Caco-2 (cell line): ENCODE data around the gene UBR4. TPM values are rescaled to one million over a fixed set of nuclear protein-coding genes. Genes with fewer than 3 reads are reported as not detected.
A peak's percentile ranks its signal among the peaks of the same experiment; 100 is the strongest.

Source experiments
- BruUV-seq: library from RNA; stranded (reverse); fragments of 400-500 nt; replicated peaks from 2 replicates; lab custom pipeline; 2021; lab: Mats Ljungman, UMichigan
- CTCF ChIA-PET: fragments of 300-600 bp; sonication (Branson Sonifier 250); formaldehyde crosslinking; loops from one replicate; lab custom pipeline; 2022; ENCODE audit warnings: antibody characterized with exemption; lab: Charles Lee
- POLR2A ChIA-PET: fragments of 300-600 bp; sonication (Branson Sonifier 250); formaldehyde crosslinking; loops from one replicate; lab custom pipeline; 2022; ENCODE audit warnings: antibody characterized with exemption; lab: Charles Lee
- DNase-seq, 2 experiments: peaks; one replicate each; pipeline versions ENCODE4 v3.0.0 to v3.0.0-alpha.2; 2020 to 2022
- H3K27me3 ChIP-seq: replicated peaks from 2 replicates; pipeline ENCODE4 v1.6.0; 2011; ENCODE audit warnings: low read length; ENCODE audit not compliant: control insufficient read depth, insufficient read depth
- H3K36me3 ChIP-seq: 2 replicates; pipeline ENCODE4 v1.5.1; 2011; ENCODE audit warnings: low read length; ENCODE audit not compliant: control insufficient read depth, insufficient read depth
- H3K4me1 ChIP-seq: fragments of 250-450 bp; sonication (Bioruptor Pico); 2 replicates; pipeline ENCODE4 v1.5.1; 2020; ENCODE audit warnings: mild to moderate bottlenecking
- H3K4me3 ChIP-seq: 2 replicates; pipeline ENCODE4 v1.5.1; 2011; ENCODE audit warnings: low read depth, mild to moderate bottlenecking, control low read depth, low read length
- H3K9me3 ChIP-seq: fragments of 250-450 bp; sonication (Bioruptor Pico); 2 replicates; pipeline ENCODE4 v1.5.1; 2020; ENCODE audit warnings: mild to moderate bottlenecking, moderate library complexity
- H3K27ac Mint-ChIP-seq: one replicate; pipeline ENCODE4 v1.8.0; 2022; ENCODE audit warnings: mixed read lengths; ENCODE audit not compliant: unreplicated experiment
- H3K27me3 Mint-ChIP-seq: one replicate; pipeline ENCODE4 v1.8.0; 2022; ENCODE audit warnings: mixed read lengths; ENCODE audit not compliant: insufficient read depth, unreplicated experiment
- H3K36me3 Mint-ChIP-seq: one replicate; pipeline ENCODE4 v1.8.0; 2022; ENCODE audit warnings: mild to moderate bottlenecking, mixed read lengths; ENCODE audit not compliant: insufficient read depth, unreplicated experiment
- H3K4me1 Mint-ChIP-seq: one replicate; pipeline ENCODE4 v1.8.0; 2022; ENCODE audit warnings: low read depth, mixed read lengths; ENCODE audit not compliant: unreplicated experiment
- H3K4me3 Mint-ChIP-seq: one replicate; pipeline ENCODE4 v1.8.0; 2022; ENCODE audit warnings: mild to moderate bottlenecking, moderate library complexity, mixed read lengths; ENCODE audit not compliant: unreplicated experiment
- H3K9me3 Mint-ChIP-seq: one replicate; pipeline ENCODE4 v1.8.0; 2022; ENCODE audit warnings: mixed read lengths; ENCODE audit not compliant: unreplicated experiment
- intact Hi-C: fragments of 100-400 bp; cut with micrococcal nuclease; formaldehyde crosslinking; loops from one replicate; pipeline ENCODE4 v1.10.0; 2022; ENCODE audit not compliant: unreplicated experiment
- total RNA-seq: library from RNA; stranded (reverse); gene quantifications from 2 replicates; pipeline ENCODE4 v1.2.3, GENCODE V29; 2022
- TF ChIP-seq, protein P1 (sequence below), 2 experiments: fragments of 200-600 bp in 1 of 2; IDR thresholded peaks; 1 replicate in 1 of 2; 2 replicates in 1 of 2; pipeline versions ENCODE4 v1.5.1 to v1.8.0; 2011 to 2022; ENCODE audit warnings: antibody characterized with exemption in 1 of 2, control low read depth in 1 of 2, inconsistent platforms in 1 of 2, low read depth in 1 of 2, low read length in 1 of 2, mild to moderate bottlenecking in 1 of 2, moderate library complexity in 1 of 2; ENCODE audit not compliant: insufficient read depth in 1 of 2, severe bottlenecking in 1 of 2, unreplicated experiment in 1 of 2

The UBR4 gene
- total RNA-seq, 1 experiment from 2014 or later = 317 TPM

DNA sequence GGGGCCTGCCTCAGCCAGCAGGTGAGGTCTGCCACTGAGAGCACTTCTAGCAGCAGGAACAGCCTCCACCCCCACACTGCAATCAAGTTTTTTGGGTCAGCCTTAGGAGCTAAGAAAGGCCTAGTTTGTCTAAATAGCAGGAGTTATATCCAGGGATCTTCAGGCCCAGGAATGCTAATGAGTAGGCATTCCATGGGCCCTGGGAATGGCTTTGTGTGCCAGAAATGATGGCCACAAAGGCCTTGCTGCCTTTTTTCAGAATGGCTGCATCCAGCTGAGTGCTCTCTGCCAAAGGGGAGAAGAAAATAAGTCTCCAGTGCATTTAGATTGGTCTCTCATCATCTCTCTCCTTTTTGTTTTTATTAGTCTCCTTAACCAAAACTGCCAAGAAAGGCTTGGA lies 44.4 kb upstream of the UBR4 start:
- Mint-ChIP-seq H3K27ac (no peak overlapping the region), H3K9me3 (no peaks in the 10 kb centered on the region), H3K4me1 (peaks cover 9% of the 10 kb centered on the region), H3K27me3 (no peaks in the 10 kb centered on the region), H3K4me3 (no peak overlapping the region), H3K36me3 (peaks cover 71% of the 10 kb centered on the region)
- DNase-seq = no peak
- H3K27me3 ChIP-seq = no peaks in the 10 kb centered on the region
- ChIA-PET CTCF (no interaction called here), POLR2A (interaction anchor here (0.7 kb wide), 1 partner anchor 31 kb away, joined by 4 read pairs; no protein-coding TSS in a partner anchor)
- peaks cover 3% of the 10 kb centered on the region; the same call in 1 of the 2 replicates for H3K4me1 ChIP-seq
- TF ChIP-seq, protein P1, sequence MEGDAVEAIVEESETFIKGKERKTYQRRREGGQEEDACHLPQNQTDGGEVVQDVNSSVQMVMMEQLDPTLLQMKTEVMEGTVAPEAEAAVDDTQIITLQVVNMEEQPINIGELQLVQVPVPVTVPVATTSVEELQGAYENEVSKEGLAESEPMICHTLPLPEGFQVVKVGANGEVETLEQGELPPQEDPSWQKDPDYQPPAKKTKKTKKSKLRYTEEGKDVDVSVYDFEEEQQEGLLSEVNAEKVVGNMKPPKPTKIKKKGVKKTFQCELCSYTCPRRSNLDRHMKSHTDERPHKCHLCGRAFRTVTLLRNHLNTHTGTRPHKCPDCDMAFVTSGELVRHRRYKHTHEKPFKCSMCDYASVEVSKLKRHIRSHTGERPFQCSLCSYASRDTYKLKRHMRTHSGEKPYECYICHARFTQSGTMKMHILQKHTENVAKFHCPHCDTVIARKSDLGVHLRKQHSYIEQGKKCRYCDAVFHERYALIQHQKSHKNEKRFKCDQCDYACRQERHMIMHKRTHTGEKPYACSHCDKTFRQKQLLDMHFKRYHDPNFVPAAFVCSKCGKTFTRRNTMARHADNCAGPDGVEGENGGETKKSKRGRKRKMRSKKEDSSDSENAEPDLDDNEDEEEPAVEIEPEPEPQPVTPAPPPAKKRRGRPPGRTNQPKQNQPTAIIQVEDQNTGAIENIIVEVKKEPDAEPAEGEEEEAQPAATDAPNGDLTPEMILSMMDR (IDR thresholded peaks at IDR 0.05; ENCODE audit: insufficient read depth in 1 of 2, low read depth in 1 of 2, low read length in 1 of 2, severe bottlenecking in 1 of 2, unreplicated experiment in 1 of 2) = no peak
- BruUV-seq = no TSS peak
- no peaks in the 10 kb centered on the region for H3K9me3 ChIP-seq
- H3K36me3 ChIP-seq = no peaks in the 10 kb centered on the region; the same call in 1 of the 2 replicates
- intact Hi-C loops = loop anchor here (10.0 kb wide), 1 partner anchor 60 kb away; the partner anchor contains the start of genes AKR7A2 and SLC66A1
- no peak overlapping the region for H3K4me3 ChIP-seq

DNA sequence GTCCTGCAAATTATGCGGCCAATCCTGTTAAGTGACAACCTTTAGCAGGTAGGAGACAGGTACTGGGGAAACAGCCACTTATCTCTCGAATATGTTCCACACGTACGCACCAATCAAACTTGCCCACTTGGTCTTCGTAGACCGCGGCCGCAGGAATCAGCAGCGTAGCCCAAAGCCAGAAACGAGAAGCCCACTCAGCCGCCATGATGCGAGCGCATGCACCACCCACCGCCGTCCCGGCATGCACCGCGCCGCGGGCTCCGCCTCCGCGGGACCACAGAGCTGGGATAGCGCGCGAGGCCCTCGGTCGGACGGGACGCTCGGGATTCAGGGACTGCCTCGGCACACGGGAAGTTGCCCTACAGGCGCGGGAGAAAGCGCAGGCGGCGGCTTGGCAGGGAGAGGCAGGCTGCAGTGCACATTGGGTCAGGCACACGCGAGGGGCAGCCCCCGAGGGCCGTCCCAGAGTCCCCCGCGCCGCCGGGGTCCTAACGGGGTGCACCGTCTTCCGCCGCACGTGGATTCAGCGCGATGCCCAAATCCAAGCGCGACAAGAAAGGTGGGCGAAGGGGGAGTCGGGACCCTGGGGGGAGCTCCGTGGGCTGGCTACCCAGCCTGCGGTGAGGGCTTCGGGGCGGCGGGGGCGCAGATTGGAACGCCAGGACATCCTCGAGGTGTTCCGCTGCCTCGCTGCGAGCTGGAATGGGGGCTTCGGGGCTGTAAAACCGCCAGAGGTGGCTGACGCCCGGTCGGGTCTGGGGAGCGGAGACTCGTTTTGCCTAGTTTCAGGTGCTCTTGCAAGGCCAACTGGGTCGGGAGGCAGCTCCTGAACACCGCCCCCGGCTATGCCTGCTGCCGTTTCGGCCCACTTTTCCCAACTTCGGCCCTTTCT lies 41.5 kb upstream of the UBR4 start, which contains the start of the genes EMC1 and MRTO4:
Gene EMC1, minus strand, starts transcription at position 220 of the 892 bp plus-strand sequence. Its CDS starts 15 bp downstream, at position 205.
Gene MRTO4, plus strand, starts transcription at position 501 of the 892 bp plus-strand sequence. Its CDS starts 31 bp downstream, at position 532.
- H3K4me3 ChIP-seq = peak within 1 kb of the TSS; percentile 95
- ChIA-PET POLR2A (interaction anchor here (1.0 kb wide), 2 partner anchors 72 to 369 kb away, joined by 3 to 4 read pairs; no protein-coding TSS in a partner anchor), CTCF (interaction anchor here (0.9 kb wide), 1 partner anchor 138 kb away, joined by 3 read pairs; no protein-coding TSS in a partner anchor)

More for the DNA sequence above, 41.5 kb upstream of the UBR4 start, which contains the start of the genes EMC1 and MRTO4:
- intact Hi-C loops = loop anchor here (10.0 kb wide), 1 partner anchor 63 kb away; the partner anchor contains the start of genes AKR7A2 and SLC66A1
- peak; percentile 88 to 93 for DNase-seq
- H3K27me3 ChIP-seq = no peaks in the 10 kb centered on the region
- Mint-ChIP-seq H3K4me3 (peak within 1 kb of the TSS; percentile 97), H3K36me3 (peaks cover 45% of the 10 kb centered on the region), H3K27ac (peak within 1 kb of the TSS; percentile 96), H3K4me1 (peaks cover 9% of the 10 kb centered on the region), H3K27me3 (no peaks in the 10 kb centered on the region), H3K9me3 (no peaks in the 10 kb centered on the region)
- peaks cover 3% of the 10 kb centered on the region; the same call in 1 of the 2 replicates for H3K4me1 ChIP-seq
- TSS peak; percentile 60 for BruUV-seq
- TF ChIP-seq, protein P1 (IDR thresholded peaks at IDR 0.05; ENCODE audit: insufficient read depth in 1 of 2, low read depth in 1 of 2, low read length in 1 of 2, severe bottlenecking in 1 of 2, unreplicated experiment in 1 of 2) = no peak
- H3K9me3 ChIP-seq = no peaks in the 10 kb centered on the region
- H3K36me3 ChIP-seq = no peaks in the 10 kb centered on the region
